ENCODE results near the gene STK17A.

The STK17A gene

DNA sequence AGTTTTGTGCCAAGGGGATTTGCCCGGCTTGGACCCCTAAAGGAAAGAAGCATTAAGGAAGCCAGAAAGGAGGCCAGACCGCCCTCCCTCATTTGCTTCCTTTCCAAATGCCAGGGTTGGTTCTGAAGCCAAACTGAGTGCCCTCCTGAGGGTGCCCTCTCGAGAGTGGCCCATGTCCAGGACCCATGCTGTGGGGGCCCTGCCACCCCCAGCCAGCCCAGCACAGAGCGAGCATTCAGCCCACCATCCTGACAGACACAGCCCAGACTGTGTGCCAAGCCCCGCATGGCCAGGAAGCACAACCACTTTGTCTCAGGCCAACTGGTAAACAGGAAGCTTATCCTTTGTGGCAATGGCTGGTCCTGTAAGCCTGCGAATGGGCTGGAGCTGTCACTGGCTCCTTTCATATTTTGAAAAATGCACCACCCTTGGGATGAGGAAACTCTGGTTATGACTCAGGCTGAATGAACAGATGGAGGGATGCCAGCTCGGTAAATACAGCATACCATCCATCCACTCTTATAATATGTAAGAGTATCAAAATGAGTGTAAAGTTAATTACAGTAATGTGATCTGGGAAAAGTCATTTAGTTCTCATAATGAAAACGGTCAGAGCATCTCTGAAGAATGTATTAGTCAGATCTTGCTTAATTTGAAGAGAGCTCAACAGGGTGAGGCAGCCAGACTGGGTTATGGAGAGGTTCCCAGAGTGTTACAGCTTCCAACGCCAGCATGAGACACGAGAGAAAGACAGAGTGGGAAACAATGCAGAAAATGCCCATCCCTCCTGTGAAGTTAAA lies 65.0 kb downstream of the STK17A start:
- TF ChIP-seq GATA2 (IDR thresholded peaks at IDR 0.05; ENCODE audit: low read depth, low read length) (no peak), GATA3 (IDR thresholded peaks at IDR 0.05; ENCODE audit: low read depth, low read length) (no peak)

DNA sequence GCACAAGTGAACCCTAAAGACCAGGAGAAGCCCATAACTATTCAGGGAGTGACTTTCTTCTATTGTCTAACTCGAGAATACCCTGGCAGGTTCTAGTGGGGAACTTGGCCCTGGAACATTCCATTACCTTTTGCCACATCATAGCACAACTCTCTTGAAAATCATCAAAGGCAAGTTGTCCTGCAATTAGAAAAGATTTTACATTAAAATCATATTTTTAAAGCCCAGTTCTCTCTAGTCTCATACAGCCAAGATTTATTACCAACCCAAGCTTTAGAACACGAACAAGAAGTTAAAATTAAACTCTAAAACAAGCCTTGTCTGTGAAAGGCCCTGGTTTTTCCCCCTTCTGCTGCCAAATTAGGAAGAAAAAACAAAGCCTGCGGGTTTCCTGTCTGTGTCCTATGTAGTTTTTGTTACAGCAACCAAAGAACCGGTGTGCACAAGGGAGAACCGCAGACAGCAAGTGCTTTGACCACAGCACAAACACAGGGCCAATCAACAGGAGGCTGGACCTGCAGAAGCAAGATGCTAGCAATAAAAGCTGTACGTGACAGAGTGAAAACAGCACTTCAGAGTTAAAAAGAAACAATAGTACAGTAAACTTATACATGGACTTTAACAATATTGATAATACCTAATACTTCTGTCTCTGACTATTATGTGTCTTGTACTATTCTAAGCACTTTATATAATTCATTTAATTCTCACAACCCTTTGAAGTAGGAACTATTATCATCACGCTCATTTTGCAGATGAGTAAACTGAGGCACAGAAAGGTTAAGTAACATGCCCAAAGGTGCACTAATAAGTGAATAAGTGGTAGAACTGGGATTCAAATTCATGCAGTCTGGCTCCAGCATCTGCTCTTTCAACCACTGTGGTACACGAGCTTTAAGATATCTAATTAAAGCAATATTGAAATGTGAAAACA lies 65.8 kb downstream of the STK17A start:
- TF ChIP-seq GATA3 (IDR thresholded peaks at IDR 0.05; ENCODE audit: low read depth, low read length), result no peak
- no peak for TF ChIP-seq GATA2 (IDR thresholded peaks at IDR 0.05; ENCODE audit: low read depth, low read length)

DNA sequence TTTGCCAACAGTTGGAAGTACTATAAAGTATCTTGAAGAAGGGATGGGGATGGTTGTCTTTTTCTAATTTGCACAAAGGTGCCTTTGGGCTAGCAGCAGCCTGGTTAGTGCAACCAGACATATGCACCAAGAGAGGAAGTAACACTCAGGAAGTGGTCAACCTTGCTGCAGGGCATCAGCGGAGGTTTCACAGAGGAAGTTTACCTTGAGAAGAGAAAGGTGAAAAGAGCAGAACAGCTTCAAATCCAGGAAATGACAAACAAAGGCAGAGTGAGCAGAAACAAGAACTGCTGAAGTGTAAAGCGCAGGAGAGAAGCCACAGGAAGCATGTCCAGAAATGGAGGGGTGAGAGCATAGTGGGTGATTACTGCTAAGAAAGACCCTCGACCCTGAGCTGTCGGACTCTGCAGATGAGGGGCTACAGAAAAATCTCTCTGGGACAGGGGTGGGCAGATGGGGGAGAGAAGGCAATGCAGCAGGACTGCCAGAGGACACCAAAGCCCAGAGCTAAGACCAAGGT lies 66.9 kb downstream of the STK17A start:
- TF ChIP-seq GATA3 (IDR thresholded peaks at IDR 0.05; ENCODE audit: low read depth, low read length) (no peak), GATA2 (IDR thresholded peaks at IDR 0.05; ENCODE audit: low read depth, low read length) (no peak)

DNA sequence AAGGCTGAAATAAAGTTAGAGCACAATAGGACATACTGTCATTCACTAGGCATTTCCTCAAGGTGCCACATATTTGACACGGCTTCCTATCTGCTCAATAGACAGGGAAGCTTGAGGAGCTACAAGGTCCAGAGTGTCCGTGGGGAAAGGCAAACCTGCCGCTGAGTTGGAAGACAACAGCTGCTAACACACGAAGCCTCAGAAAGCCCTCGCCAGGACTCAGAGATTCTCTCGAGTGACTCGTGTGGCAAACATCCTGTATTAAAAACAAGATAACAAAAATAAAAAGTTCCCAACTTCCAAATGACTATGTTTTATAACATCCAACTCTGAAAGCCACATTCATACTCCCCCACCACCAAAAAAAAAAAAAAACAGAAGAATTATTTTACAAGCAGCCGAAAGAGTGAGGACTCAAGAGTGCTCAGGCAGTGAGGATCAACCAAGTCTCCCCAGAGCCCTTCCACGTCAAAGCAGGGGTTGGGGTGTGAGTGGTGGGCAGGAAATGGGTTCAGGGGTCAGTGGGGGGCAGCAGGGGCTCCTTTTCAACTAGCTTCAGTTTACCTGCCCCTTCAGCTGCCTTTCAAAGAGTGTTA lies 67.6 kb downstream of the STK17A start:
- TF ChIP-seq GATA3 (IDR thresholded peaks at IDR 0.05; ENCODE audit: low read depth, low read length), result no peak
- no peak for TF ChIP-seq GATA2 (IDR thresholded peaks at IDR 0.05; ENCODE audit: low read depth, low read length)

DNA sequence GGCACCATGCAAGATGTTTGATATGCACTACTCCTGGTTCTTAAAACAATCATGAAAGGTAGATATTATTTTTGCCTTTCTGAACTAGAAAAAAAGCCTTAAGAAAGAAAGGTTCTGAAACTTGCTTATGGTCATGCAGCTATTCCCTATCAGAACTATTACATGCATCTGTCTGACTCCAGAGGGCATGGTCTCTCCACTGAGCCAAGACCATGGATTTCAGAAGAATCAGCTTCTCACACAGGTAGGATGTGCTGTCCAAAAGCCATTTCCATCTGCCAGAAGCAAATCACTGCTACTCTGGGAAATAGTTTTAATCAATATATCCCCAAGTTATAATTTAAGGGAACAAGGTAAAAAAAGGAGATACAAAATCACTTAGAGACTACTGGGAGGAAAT lies 69.5 kb downstream of the STK17A start:
- no peak for TF ChIP-seq GATA2 (IDR thresholded peaks at IDR 0.05; ENCODE audit: low read depth, low read length)
- no peak for TF ChIP-seq GATA3 (IDR thresholded peaks at IDR 0.05; ENCODE audit: low read depth, low read length)

GRCh38 chr7:43653466-43653865 lies 70.6 kb downstream of the STK17A start:
- TF ChIP-seq GATA3 (IDR thresholded peaks at IDR 0.05; ENCODE audit: low read depth, low read length) (no peak), GATA2 (IDR thresholded peaks at IDR 0.05; ENCODE audit: low read depth, low read length) (no peak)

- TF ChIP-seq GATA3 (IDR thresholded peaks at IDR 0.05; ENCODE audit: low read depth, low read length) (no peak), GATA2 (IDR thresholded peaks at IDR 0.05; ENCODE audit: low read depth, low read length) (no peak)
Observed at GRCh38 chr7:43653891-43654504, 71.1 kb downstream of the STK17A start.

DNA sequence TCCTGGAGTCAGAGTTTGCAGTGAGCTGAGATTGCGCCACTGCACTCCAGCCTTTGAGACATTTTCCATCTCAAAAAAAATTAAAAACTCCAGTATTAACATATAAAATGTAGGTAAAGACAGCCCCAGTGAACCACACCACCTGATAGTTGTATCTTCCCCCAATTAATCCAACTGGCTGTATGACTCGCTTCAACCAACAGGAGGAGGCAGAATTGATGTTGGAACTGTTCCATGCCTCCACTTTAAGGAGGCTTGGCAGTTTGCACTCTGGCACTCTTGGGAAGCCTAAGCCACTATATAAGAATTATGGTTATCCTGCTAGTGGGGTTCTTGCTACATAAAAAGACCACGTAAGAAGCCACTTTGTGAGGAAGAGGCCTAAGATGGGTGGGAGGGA lies 72.7 kb downstream of the STK17A start:
- no peak for TF ChIP-seq GATA3 (IDR thresholded peaks at IDR 0.05; ENCODE audit: low read depth, low read length)

DNA sequence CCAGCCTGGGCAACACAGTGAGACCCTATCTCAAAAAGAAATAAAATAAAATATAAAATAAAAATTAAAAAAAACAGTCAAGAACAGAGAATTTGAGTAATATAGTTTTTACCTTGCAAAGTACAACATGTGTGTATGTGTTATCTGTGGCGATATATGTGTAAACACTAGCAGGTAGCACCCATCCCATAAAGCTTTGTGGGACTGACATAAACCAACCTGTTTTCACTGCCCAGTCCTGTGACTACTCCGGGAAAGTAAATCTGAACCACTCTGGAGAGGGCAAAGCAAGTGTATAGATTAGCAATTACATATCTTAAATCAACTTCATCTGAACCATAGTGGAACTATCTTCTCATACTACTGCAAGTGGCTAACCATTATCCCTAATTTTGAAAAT lies 74.1 kb downstream of the STK17A start:
- TF ChIP-seq GATA3 (IDR thresholded peaks at IDR 0.05; ENCODE audit: low read depth, low read length), result no peak
- TF ChIP-seq GATA2 (IDR thresholded peaks at IDR 0.05; ENCODE audit: low read depth, low read length), result no peak

GRCh38 chr7:43658718-43659548 lies 76.0 kb downstream of the STK17A start:
- TF ChIP-seq GATA2 (IDR thresholded peaks at IDR 0.05; ENCODE audit: low read depth, low read length), result no peak
- no peak for TF ChIP-seq GATA3 (IDR thresholded peaks at IDR 0.05; ENCODE audit: low read depth, low read length)

- TF ChIP-seq GATA3 (IDR thresholded peaks at IDR 0.05; ENCODE audit: low read depth, low read length), result no peak
- TF ChIP-seq GATA2 (IDR thresholded peaks at IDR 0.05; ENCODE audit: low read depth, low read length), result no peak
Observed at GRCh38 chr7:43659549-43659896, 76.6 kb downstream of the STK17A start.

GRCh38 chr7:43660141-43660540 lies 77.2 kb downstream of the STK17A start:
- TF ChIP-seq GATA2 (IDR thresholded peaks at IDR 0.05; ENCODE audit: low read depth, low read length), result no peak
- TF ChIP-seq GATA3 (IDR thresholded peaks at IDR 0.05; ENCODE audit: low read depth, low read length), result no peak

DNA sequence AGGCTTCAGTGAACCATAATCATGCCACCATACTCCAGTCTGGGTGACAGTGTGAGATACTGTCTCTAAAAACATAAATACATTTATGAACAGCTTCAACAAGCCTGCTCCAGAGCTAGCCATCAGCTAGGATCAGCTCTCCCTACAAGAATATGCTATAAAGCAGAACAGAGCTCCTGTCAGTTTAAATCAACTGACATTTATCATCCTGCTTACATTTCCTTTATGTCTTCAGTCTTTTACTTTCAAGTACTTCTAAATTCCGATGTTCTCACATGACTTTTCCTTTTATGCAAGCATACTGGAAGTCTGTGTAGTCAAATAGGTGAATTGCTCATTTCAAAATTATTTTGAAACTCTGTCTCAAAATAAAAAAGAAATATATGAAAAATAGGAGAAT lies 81.8 kb downstream of the STK17A start:
- no peak for TF ChIP-seq GATA3 (IDR thresholded peaks at IDR 0.05; ENCODE audit: low read depth, low read length)
- TF ChIP-seq GATA2 (IDR thresholded peaks at IDR 0.05; ENCODE audit: low read depth, low read length), result no peak; the same call in 1 of the 2 replicates

All from SH-SY5Y (cell line).